Fibroblast of lung (primary cell): ENCODE data around the gene SCAMP3. TPM values are rescaled to one million over a fixed set of nuclear protein-coding genes. Genes with fewer than 3 reads are reported as not detected.

Source experiments
- DNase-seq, 2 donors: peaks; one replicate each; pipeline versions ENCODE4 v3.0.0 to v3.0.0-alpha.2; 2010; ENCODE audit warnings: low read depth in 2 of 2
- H2AFZ ChIP-seq: 2 replicates; pipeline ENCODE4 v1.5.1; 2012; ENCODE audit warnings: low read length, control low read depth, inconsistent platforms
- H3K27ac ChIP-seq: 2 replicates; pipeline ENCODE4 v1.5.1; 2011; ENCODE audit warnings: low read length, control low read depth; ENCODE audit not compliant: insufficient read depth
- H3K27me3 ChIP-seq: 2 replicates; pipeline ENCODE4 v1.5.1; 2011; ENCODE audit warnings: mild to moderate bottlenecking, low read length; ENCODE audit not compliant: control insufficient read depth, insufficient read depth
- H3K36me3 ChIP-seq: 2 replicates; pipeline ENCODE4 v1.5.1; 2011; ENCODE audit warnings: low read length; ENCODE audit not compliant: control insufficient read depth, insufficient read depth
- H3K4me1 ChIP-seq: 2 replicates; pipeline ENCODE4 v1.5.1; 2011; ENCODE audit warnings: low read length; ENCODE audit not compliant: control insufficient read depth, insufficient read depth; ENCODE audit errors: extremely low read depth
- H3K4me2 ChIP-seq: 2 replicates; pipeline ENCODE4 v1.5.1; 2011; ENCODE audit warnings: low read length, control low read depth; ENCODE audit not compliant: insufficient read depth; ENCODE audit errors: extremely low read depth
- H3K4me3 ChIP-seq, 4 experiments: fragments of 200-600 bp in 1 of 4; sonication (generic) in 1 of 4; replicated peaks in 1 of 4; 2 replicates each; pipeline ENCODE4 v1.5.1; 2011 to 2016; ENCODE audit warnings: low read length in 4 of 4, low read depth in 3 of 4, mild to moderate bottlenecking in 3 of 4, control low read depth in 2 of 4, inconsistent platforms in 1 of 4, mixed read lengths in 1 of 4; ENCODE audit not compliant: insufficient read depth in 1 of 4; ENCODE audit errors: control extremely low read depth in 1 of 4
- H3K79me2 ChIP-seq: 2 replicates; pipeline ENCODE4 v1.5.1; 2012; ENCODE audit warnings: mild to moderate bottlenecking, low read length, inconsistent platforms; ENCODE audit not compliant: control insufficient read depth, insufficient read depth
- H3K9ac ChIP-seq: 2 replicates; pipeline ENCODE4 v1.5.1; 2011; ENCODE audit warnings: mild to moderate bottlenecking, low read length, control low read depth; ENCODE audit not compliant: insufficient read depth
- H3K9me3 ChIP-seq: 2 replicates; pipeline ENCODE4 v1.5.1; 2012; ENCODE audit warnings: low read depth, low read length; ENCODE audit not compliant: control insufficient read depth, insufficient read depth
- H4K20me1 ChIP-seq: 2 replicates; pipeline ENCODE4 v1.5.1; 2011; ENCODE audit warnings: low read length; ENCODE audit not compliant: control insufficient read depth, insufficient read depth; ENCODE audit errors: extremely low read depth
- CTCF ChIP-seq, 2 donors: IDR thresholded peaks in 1 of 2; conservative IDR thresholded peaks in 1 of 2; 1 replicate in 1 of 2; 2 replicates in 1 of 2; pipeline ENCODE4 v1.5.1; 2011 to 2012; ENCODE audit warnings: low read length in 2 of 2, control low read depth in 1 of 2, inconsistent platforms in 1 of 2, low read depth in 1 of 2, mild to moderate bottlenecking in 1 of 2
- EZH2 ChIP-seq: IDR thresholded peaks from 2 replicates; pipeline ENCODE4 v1.5.1; 2012; ENCODE audit warnings: low read length, control low read depth, mild to moderate bottlenecking; ENCODE audit errors: missing control alignments
- polyA plus RNA-seq, 2 donors: library from polyadenylated mRNA; depleted of rRNA in 1 of 2; stranded (reverse) in 1 of 2; unstranded in 1 of 2; fragments of >200 nt; gene quantifications; 2 replicates each; pipeline ENCODE4 v1.2.1, GENCODE V29; 2011 to 2012; ENCODE audit warnings: missing spikeins in 1 of 2
- total RNA-seq: library from RNA; depleted of rRNA; stranded (reverse); fragments of >200 nt; gene quantifications from 2 replicates; pipeline ENCODE4 v1.2.1, GENCODE V29; 2014

SCAMP3 gene
- total and polyA plus RNA-seq, 2 donors (not counting 1 experiment from before 2014, with no cell fraction given) = 33.2 to 106 TPM

- H3K9me3 ChIP-seq = no peaks in the 10 kb centered on the region
- H3K27ac ChIP-seq = no peak overlapping the region
- DNase-seq = no peak
- no peaks in the 10 kb centered on the region for H3K79me2 ChIP-seq
- no peak overlapping the region for H3K4me3 ChIP-seq
- H3K9ac ChIP-seq = no peak overlapping the region
- no peak overlapping the region for H2AFZ ChIP-seq
- H3K36me3 ChIP-seq = no peaks in the 10 kb centered on the region
- no peak overlapping the region for H3K4me2 ChIP-seq
- no peaks in the 10 kb centered on the region for H4K20me1 ChIP-seq
- no peaks in the 10 kb centered on the region for H3K4me1 ChIP-seq
- H3K27me3 ChIP-seq = peaks cover 24% of the 10 kb centered on the region
- TF ChIP-seq EZH2 = no peak
- TF ChIP-seq CTCF (conservative IDR thresholded peaks at IDR 0.05 in 1 of 2, IDR thresholded peaks at IDR 0.05 in 1 of 2; ENCODE audit: low read depth in 1 of 2, low read length in 2 of 2) = no peak
Observed at GRCh38 chr1:155300024-155300423, 37.9 kb upstream of the SCAMP3 start.

GRCh38 chr1:155297384-155297783 is 35.2 kb upstream of the SCAMP3 start:
- Histone ChIP-seq H2AFZ (no peak overlapping the region), H3K79me2 (no peaks in the 10 kb centered on the region), H4K20me1 (no peaks in the 10 kb centered on the region), H3K27me3 (peaks cover 42% of the 10 kb centered on the region), H3K27ac (no peak overlapping the region), H3K9me3 (no peaks in the 10 kb centered on the region), H3K4me2 (no peak overlapping the region), H3K9ac (no peak overlapping the region), H3K4me1 (no peaks in the 10 kb centered on the region), H3K36me3 (no peaks in the 10 kb centered on the region), H3K4me3 (no peak overlapping the region)
- no peak for DNase-seq
- TF ChIP-seq EZH2 (no peak), CTCF (conservative IDR thresholded peaks at IDR 0.05 in 1 of 2, IDR thresholded peaks at IDR 0.05 in 1 of 2; ENCODE audit: low read depth in 1 of 2, low read length in 2 of 2) (no peak)

- Histone ChIP-seq H3K27me3 (peaks cover 42% of the 10 kb centered on the region), H3K4me3 (no peak overlapping the region), H4K20me1 (no peaks in the 10 kb centered on the region), H3K4me2 (no peak overlapping the region), H3K4me1 (no peaks in the 10 kb centered on the region), H3K36me3 (no peaks in the 10 kb centered on the region), H2AFZ (no peak overlapping the region), H3K9me3 (no peaks in the 10 kb centered on the region), H3K27ac (no peak overlapping the region), H3K79me2 (no peaks in the 10 kb centered on the region), H3K9ac (no peak overlapping the region)
- no peak for DNase-seq
- TF ChIP-seq CTCF (conservative IDR thresholded peaks at IDR 0.05 in 1 of 2, IDR thresholded peaks at IDR 0.05 in 1 of 2; ENCODE audit: low read depth in 1 of 2, low read length in 2 of 2) = no peak
- TF ChIP-seq EZH2 = no peak
Observed at GRCh38 chr1:155296661-155297060, 34.5 kb upstream of the SCAMP3 start.
